GM19328 (cell line): ENCODE data around the gene LYRM7.
"Not testable (repeated sequence)": the region's sequence is repeated elsewhere in the genome, so short reads cannot be mapped to it uniquely, and the experiment has no call there.

Source experiments
- ATAC-seq: cut with Tn5 transposase; IDR thresholded peaks from one replicate; pipeline ENCODE4 v1.9.1; 2021; ENCODE audit warnings: mild to moderate bottlenecking, moderate library complexity; ENCODE audit not compliant: unreplicated experiment

Gene LYRM7

GRCh38 chr5:131170540-131171275 is at the start of gene LYRM7:
Gene LYRM7 (plus strand): TSS chr5:131170944. CDS start chr5:131171021, 77 bp downstream.
- peak; percentile 98 for ATAC-seq

GRCh38 chr5:131127244-131127643 is 43.5 kb upstream of the LYRM7 start:
- ATAC-seq: not testable (repeated sequence)

GRCh38 chr5:131129306-131129705 is 41.4 kb upstream of the LYRM7 start:
- no peak for ATAC-seq

- ATAC-seq: not testable (repeated sequence)
Measured at GRCh38 chr5:131133091-131133490, 37.7 kb upstream of the LYRM7 start.

GRCh38 chr5:131138406-131138805 is 32.3 kb upstream of the LYRM7 start:
- not testable (repeated sequence) for ATAC-seq

GRCh38 chr5:131139321-131139720 is 31.4 kb upstream of the LYRM7 start:
- ATAC-seq: no peak

GRCh38 chr5:131142970-131143617 is 27.6 kb upstream of the LYRM7 start:
- no peak for ATAC-seq

- ATAC-seq: no peak
Measured at GRCh38 chr5:131147258-131147657, 23.5 kb upstream of the LYRM7 start.

- no peak for ATAC-seq
Measured at GRCh38 chr5:131148835-131149234, 21.9 kb upstream of the LYRM7 start.

GRCh38 chr5:131150408-131150807 is 20.3 kb upstream of the LYRM7 start:
- ATAC-seq: no peak

GRCh38 chr5:131151216-131151615 is 19.5 kb upstream of the LYRM7 start:
- no peak for ATAC-seq

GRCh38 chr5:131156385-131156784 is 14.4 kb upstream of the LYRM7 start:
- ATAC-seq: no peak

- no peak for ATAC-seq
Measured at GRCh38 chr5:131156957-131157356, 13.8 kb upstream of the LYRM7 start.

- ATAC-seq: no peak
Measured at GRCh38 chr5:131160134-131160533, 10.6 kb upstream of the LYRM7 start.

- ATAC-seq: no peak
Measured at GRCh38 chr5:131163276-131164119, 7.2 kb upstream of the LYRM7 start.

GRCh38 chr5:131164191-131165118 is 6.3 kb upstream of the LYRM7 start:
- ATAC-seq: peak; percentile 73

- peak; percentile 81 for ATAC-seq
Measured at GRCh38 chr5:131165119-131165727, 5.5 kb upstream of the LYRM7 start, which contains the start of gene HINT1. Gene HINT1 (minus strand): TSS chr5:131165256. CDS start chr5:131165205, 51 bp downstream.

GRCh38 chr5:131167615-131168014 is 3.1 kb upstream of the LYRM7 start:
- no peak for ATAC-seq

GRCh38 chr5:131169810-131170539 is 769 bp upstream of the LYRM7 start:
- ATAC-seq: no peak
